NCI-H2029 treated with DMSO at 0.1 percent for 48 hours (cell line): ENCODE data around the gene CELF5.
A peak's percentile ranks its signal among the peaks of the same experiment; 100 is the strongest.
"Not testable (repeated sequence)": the region's sequence is repeated elsewhere in the genome, so short reads cannot be mapped to it uniquely, and the experiment has no call there.

Source experiments
- DNase-seq: peaks from one replicate; lab custom pipeline; 2025; lab: John Stamatoyannopoulos, UW

Gene CELF5

DNA sequence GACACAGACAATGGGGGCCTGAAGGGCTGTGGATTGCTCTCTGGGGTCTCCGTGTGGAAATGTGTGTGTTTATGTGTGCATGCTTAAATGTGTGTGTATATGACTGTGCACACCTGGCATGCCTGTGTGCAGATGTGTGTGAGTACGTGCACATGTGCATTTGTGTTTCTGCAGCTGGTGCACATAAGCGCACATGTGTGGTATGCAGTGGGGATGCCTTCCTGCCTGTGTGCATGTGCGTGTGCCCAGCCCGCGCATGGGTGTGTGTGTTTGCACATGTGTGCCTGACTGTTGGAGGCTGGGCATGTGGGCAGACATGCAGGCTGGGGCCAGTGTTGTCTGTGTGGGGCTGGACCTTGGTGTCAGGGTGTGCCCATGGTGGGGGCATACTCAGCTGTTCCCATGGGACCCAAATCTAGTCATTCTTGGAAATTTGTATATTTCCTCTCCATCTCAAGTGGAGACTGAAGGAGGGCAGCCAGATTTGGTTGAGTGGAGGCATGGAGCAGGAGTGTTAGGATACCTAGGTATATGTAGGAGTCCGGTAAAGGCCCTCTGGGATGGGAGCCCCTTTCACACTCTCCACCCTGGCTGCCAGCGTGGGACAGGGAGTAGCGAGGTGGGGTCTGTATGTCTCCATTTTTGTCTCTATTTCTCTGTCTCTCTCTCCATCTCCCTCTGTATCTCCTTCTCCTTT is 49.9 kb downstream of the CELF5 start:
- no peak for DNase-seq

DNA sequence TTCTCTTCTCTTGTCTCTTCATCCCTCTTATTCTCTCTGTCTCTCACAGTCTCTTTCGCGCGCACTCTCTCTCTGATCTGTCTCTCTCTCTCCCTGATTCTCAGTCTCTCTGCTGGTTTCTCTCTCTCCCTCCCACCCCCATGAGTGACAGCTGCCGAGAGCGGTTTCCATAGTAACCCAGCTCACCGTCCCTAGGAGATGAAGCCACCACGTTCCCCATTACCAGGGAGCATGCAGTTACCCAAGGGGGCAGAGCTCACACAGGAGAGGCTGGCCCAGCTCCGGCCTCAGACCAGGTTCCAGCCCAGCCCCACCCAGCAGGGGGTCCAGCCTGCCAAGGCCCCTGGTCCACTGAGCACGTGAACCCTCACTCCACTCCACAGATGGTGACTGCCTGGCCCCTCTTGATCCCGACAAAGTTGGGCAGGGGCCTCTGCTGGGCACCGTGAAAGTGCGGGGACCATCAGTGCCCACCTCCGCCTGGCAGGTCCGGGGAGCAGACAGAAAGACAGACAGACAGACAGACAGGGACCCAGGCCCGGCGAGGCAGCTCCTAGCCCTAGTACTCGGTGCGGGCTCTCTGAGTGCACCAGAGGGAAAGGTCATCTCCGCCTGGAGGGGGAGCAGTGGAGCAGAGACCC is 50.6 kb downstream of the CELF5 start:
- DNase-seq, result no peak

DNA sequence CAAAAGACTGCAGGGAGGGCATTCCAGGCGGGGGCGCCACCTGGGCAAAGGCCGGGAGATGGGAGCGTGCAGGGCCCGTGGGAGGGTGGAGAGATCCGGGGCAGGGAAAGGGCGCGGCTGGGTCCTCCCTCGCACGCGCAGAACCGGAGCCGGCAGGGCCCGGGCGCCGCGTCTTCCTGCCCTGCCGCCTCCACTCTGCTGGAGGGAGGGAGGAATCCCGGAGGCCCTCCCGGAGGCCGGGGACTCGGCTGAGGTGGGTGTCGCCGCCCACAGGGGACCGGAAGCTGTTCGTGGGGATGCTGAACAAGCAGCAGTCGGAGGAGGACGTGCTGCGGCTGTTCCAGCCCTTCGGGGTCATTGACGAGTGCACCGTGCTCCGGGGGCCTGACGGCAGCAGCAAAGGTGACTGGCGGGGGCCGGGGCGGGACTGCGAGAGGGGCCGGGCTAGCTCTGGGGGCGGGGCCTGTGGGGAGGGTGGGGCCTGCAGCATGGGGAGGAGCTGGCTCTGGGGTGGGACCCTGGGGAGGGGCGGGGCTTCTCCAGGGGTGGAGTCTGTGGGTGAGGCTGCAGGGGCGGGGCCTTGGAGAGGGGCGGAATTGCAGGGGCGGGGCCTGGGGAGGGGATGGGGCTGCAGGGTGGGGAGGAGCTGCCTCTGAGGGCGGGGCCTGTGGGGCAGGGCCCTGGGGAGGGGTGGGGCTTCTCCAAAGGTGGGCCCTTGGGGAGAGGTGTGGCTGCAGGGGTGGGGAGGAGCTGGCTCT is 51.3 kb downstream of the CELF5 start:
- DNase-seq, result peak; percentile 60

DNA sequence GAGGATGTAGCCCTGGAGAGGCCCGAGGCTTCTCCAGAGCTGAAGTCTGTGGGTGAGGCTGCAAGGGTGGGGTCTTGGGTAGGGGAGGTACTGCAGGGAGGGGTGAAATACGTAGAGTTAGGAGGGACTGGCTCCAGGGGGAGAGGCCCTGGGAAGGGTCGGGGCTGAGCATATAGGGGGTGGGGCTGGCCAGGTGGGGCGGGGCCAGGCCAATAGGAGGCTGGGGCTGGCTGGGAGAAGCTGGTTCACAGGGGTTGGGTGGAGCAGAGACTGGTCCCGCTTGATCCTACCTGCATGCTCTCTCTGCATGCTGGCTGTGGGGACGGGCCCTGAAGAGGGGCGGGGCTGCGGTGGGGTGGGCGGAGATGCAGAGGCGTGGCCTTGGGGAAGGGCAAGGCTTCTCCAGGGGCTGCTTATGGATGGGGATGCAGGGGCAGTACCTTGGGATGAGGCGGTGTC is 51.9 kb downstream of the CELF5 start:
- DNase-seq, result no peak

DNA sequence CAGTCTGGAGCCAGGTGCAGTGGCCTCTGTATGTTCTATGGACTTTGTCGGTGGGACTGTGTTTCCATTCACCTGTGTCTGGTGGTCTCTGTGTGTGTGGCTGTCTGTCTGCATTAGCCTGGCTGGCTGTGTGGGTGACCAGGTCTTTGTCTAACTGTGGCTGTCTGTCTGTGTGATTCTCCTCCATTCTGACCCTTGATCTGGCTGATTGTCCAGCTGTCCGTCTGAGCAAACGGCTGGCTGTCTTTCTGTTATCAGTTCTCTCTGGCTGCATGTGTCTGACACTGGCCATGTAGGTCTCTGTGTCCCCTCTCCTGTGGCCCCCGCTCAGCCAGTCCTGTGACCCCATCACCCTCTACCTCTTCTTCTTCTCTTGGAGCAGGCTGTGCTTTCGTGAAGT is 53.2 kb downstream of the CELF5 start:
- no peak for DNase-seq

DNA sequence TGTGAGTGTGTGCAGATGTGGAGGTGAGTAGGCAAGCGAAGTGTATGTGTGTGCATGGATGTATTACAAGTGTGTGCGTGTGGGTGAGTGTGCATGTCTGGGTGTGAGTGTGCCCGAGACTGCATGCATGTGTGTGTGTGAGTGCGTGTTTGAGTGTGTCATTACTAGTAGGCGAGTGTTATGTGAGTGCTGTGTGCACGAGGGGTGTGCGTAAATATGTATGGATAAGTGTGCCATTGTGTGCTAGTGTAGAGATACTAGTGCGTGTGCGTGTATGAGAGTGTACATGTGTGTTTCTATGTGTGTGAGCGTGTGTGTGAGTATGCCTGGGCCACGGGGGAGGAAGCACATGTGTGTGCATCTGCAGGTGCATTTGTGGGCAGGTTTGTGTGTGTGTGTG is 53.8 kb downstream of the CELF5 start:
- DNase-seq, result no peak

DNA sequence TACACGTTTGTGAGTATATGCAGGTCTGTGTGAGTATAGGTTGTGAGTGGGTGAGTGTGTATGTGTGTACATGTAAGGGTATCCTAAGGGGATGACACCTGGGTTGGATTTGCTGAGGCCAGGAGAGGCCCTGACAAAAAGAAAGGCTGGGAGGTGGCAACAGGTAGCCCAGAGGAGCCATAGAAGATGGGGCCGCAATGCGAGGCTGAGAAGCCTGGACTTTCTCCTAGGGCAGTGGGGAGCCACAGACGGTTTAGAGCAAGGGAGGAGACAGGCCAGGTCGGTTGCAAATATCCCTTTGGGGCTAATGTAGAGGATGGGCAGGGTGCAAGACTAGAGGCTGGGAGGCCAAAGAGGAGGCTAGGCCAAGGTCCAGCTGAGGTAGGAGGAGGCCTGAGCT is 54.3 kb downstream of the CELF5 start:
- DNase-seq, result no peak

DNA sequence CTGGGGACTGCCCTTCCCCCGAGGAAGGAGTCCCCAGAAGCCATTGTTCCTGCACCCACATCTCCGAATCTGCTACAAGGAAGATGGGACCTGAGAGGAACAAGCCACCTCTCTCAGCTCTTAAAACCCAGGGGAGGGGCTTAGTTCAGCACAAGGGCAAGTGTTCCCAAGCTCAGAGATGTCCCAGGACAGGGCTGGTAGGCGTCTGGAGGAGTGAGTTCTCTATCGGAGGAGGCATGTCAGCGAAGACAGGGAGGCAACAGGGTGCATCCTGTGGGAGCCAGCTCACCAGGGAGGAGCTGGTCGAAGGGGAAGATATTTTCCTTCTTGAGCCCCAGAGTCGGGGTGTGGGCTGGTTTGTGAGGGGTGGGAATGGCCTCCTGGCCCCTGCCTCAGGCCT is 54.8 kb downstream of the CELF5 start:
- no peak for DNase-seq

DNA sequence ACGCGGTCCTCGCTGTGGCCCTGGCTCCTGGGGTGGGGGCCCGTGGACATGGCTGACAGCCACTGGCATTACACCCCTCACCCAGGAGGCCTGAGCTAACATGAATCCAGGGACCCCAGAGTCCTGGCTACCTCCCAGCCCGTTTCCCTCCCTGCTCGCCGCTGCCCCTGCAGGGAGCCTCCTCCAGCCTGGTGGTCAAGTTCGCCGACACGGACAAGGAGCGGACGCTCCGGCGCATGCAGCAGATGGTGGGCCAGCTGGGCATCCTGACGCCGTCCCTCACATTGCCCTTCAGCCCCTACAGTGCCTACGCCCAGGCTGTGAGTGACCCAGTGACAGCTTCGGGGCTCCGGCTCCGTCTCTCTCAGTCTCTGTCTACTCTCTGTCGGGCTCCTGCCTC is 56.6 kb downstream of the CELF5 start:
- no peak for DNase-seq

DNA sequence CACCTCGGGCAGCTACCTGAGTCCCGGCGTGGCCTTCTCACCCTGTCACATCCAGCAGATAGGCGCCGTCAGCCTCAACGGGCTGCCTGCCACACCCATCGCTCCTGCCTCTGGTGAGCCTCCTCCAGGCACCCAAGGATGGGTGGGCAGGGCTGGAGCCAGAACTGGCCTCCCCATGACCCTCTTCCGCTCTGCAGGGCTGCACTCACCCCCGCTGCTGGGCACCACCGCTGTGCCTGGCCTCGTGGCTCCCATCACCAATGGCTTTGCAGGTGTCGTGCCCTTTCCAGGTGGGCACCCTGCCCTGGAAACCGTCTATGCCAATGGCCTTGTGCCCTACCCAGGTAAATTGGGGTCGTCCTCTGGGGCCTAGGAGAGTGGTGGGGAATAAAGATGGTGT is 57.7 kb downstream of the CELF5 start:
- no peak for DNase-seq

DNA sequence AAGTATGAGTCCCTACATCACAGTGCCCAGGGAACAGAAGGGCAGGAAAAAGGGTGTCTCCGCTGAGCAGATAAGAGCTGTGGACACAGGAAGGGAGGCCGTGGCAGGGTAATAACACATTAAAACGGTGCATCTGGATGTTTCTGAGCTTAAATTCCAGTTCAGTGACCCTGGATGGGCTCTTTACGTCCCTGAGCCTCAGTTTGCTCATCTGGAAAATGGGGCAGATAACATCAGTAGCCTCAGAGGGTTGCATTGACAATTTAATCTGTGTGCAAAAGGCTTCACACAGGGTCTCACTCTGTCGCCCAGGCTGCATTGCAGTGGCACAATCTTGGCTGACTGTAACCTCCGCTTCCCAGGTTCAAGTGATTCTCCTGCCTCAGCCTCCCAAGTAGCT is 58.1 kb downstream of the CELF5 start:
- DNase-seq, result no peak

DNA sequence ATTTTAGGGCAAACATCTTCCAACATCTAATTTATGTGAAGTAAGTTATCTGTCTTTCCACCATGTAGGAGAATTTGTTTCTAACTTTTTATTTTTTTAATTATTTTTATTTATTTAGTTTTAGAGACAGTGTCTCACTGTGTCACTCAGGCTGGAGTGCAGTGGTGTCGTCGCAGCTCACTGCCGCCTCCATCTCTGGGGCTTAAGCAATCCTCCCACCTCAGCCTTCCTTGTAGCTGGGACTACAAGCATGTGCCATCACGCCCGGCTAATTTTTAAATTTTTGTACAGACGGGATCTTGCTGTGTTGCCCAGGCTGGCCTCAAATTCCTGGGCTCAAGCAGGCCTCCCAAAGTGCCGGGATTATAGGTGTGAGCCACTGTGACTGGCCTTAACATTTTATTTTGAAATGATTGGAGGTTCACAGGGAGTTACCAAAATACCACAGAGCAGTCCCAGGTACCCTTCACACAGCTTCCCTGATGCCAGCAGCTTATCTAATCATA is 58.8 kb downstream of the CELF5 start:
- DNase-seq, result no peak

DNA sequence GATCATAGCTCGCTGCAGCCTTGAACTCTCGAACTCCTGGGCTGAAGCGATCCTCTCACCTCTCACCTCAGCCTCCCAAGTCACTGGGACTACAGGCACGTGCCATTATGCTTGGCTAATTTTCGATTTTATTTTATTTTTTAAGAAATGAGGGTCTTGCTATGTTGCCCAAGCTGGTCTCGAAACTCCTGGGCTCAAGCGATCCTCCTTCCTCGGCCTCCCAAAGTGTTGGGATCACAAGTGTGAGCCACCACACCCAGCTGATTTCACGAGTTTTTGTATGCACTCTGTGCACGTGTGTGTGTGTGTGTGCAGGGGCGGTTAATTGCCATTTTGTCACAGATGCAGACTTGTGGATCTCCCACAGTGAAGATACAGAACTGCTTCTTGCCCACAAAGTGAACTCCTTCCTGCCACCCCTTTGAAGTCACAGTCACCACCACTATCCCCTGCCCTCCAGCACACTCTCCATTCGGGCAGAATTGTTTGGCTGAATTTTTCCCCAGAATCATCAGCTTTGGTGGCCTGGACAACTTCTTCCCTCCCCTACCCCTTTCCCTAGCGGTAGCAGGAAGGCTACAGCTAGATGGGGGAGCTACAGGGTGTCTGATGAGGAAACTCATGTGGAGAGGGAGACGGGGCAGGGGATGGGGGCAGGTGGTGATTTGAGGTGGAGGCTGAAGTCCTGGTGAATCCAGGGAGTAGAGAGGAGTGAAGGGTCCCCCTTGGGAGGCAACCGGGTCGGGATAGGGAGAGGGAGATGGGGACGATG is 59.6 kb downstream of the CELF5 start:
- no peak for DNase-seq

DNA sequence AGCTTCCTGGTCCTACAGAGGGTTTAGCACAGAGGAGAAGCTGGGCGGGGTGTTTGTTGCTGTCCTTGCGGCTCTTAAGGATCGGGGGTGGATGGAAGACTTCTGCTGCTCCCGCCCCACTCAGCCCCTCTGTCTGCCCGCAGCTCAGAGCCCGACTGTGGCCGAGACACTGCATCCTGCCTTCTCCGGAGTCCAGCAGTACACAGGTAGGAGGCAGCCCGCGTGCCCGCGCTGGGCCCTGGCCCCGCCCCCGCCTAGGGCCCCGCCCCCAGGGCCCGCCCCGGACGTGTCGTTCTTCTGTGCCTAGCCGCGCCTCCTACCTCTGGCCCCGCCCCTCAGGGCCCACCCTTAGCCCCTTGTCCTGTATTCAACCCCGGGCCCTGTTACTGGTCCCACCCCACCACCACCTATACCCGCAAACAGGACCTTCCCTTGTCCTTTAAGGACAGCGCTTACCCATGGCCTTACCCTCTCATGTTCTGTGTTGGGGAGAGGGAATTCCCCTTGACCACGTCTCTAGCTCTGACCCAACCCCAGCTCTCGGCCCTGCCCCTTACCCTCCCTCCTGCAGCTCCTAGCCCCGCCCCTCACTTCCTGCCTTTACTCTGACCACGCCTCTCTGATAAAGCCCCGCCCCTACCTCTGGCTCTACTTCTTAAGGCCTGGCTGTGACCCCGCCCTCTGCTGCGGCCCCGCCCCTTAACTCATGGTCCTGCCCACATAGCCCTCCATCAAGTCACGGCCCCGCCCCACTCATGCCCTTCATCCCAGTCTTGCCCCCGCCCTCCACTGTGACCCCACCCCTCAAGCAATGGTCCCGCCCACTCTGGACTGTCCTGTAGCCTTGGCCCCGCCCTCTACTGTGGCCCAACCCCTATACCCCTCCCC is 60.5 kb downstream of the CELF5 start:
- peak; percentile 83 for DNase-seq

DNA sequence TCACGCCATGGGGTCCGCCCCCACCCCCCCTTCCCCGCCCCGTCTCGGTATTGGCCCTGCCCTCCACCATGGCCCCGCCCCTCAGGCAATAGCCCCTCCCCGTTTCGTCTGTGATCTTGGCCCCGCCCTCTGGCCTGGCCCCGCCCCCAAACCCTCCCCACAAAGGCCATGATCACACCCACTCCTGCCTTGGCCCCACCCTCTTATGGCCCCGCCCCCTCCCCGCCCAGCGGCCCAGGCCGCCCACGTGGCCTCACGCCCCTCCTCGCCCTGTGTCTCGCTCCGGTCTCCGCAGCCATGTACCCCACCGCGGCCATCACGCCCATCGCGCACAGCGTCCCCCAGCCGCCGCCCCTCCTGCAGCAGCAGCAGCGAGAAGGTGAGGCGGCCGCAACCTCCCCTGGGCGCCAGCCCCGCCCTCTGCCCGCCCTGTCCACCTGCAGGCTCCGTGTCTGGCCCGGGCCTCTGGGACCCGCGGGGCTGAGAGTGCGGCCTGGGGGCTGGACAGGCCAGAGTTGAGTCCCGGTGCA is 61.3 kb downstream of the CELF5 start:
- peak; percentile 78 for DNase-seq

DNA sequence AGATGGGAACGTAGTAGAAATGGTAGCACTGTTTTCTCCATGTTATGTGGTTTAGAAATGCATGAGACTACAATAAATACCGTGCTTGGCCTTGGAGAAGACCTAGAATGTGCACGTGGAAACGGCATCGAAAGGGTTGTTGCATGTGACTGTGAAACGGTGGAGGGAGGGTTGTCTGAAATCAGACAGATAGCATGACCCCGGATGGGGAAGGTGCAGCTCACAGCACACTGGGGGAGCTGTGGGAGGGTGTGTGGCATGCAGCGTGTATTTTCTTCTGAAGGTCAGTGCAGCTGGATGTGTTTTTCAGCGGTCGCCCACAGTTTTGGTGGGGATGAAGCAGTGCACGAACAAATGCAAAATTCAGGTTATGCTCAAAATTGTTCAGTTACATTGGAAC is 63.4 kb downstream of the CELF5 start:
- no peak for DNase-seq

DNA sequence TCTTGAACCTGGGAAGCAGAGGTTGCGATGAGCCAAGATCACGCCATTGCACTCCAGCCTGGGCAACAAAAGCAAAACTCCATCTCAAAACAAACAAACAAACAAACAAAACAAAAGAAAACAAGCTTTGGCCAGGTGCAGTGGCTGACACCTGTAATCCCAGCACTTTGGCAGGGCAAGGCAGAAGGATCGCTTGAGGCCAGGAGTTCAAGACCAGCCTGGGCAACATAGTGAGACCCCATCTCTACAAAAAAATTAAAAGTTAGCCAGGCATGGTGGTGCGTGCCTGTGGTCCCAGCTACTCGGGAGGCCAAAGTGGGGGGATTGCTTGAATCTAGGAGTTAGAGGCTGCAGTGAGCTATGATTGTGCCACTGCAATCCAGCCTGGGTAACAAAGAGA is 64.0 kb downstream of the CELF5 start:
- not testable (repeated sequence) for DNase-seq

DNA sequence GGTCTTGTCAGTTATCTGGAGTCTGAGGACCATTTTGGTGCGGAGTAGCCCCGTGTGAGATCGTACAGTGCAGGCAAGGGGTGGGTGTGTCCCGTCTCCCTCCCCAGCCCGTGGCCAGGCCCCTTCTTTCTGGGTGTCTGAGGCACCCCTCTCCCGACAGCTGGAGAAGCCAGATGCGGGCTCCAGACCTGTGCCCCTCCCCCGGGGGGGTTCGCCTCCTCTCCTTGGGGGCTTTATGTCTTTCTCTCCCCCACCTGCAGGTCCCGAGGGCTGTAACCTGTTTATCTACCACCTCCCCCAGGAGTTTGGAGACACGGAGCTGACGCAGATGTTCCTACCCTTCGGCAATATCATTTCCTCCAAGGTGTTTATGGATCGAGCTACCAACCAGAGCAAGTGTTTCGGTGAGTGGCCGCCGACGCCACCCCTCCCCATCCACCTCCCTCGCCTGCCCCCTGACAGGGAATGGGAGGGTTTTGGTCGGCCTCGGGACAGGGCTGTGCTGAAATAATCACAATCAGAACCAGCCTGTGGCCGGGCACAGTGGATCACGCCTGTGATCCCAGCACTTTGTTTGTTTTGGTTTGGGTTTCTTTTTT is 65.6 kb downstream of the CELF5 start:
- no peak for DNase-seq

DNA sequence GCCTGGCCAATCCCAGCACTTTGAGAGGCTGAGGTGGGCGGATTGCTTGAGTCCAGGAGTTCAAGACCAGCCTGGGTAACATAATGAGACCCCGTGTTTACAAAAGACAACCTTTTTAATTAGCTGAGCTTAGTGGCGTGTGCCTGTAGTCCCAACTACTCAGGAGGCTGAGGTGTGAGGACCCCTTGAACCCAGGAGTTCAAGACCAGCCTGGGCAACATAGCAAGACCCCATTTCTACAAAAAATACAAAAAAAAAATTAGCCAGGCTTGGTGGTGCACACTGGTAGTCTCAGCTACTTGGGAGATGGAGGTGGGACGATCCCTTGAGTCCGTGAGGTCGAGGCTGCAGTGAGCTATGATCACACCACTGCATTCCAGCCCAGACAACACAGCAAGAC is 66.4 kb downstream of the CELF5 start:
- DNase-seq, result not testable (repeated sequence)

DNA sequence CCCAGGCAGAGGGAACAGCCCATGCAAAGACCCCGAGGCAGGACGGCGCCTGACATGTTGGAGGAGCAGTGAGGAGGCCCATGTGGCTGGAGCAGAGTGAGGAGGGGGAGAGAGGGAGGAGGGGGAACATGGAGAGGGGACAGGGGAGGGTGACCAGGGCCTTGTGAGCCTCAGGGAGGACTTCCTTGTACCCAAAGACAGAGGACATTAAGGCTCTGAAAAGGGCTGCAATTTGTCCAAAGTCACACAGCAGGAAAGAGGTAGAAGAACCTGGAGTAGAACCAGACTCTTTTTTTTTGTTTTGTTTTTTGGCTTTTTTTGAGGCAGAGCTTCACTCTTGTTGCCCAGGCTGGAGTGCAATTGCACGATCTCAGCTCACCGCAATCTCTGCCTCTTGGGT is 67.2 kb downstream of the CELF5 start:
- DNase-seq, result no peak
